HEK293 (cell line): ENCODE measurements around the gene SMURF1.

ENCODE experiments used
- CTCF ChIA-PET: fragments of 350-600 bp; formaldehyde crosslinking; extraction: SDS; loops from one replicate; lab custom pipeline; 2021; ENCODE audit warnings: antibody characterized with exemption; lab: Yijun Ruan, JAX
- POLR2A ChIA-PET: fragments of 300-600 bp; formaldehyde crosslinking; extraction: SDS; loops from one replicate; lab custom pipeline; 2020; ENCODE audit warnings: antibody characterized with exemption, inconsistent platforms; lab: Yijun Ruan, JAX
- H3K27ac ChIP-seq: fragments of 200-500 bp; sonication (Bioruptor generic); 2 replicates; pipeline ENCODE4 v1.5.1; 2014; ENCODE audit warnings: low read depth, low read length, control low read depth, inconsistent platforms; ENCODE audit errors: extremely low read depth
- H3K36me3 ChIP-seq, 2 experiments: fragments of 200-500 bp in 1 of 2; sonication (Bioruptor generic) in 1 of 2; 1 replicate in 1 of 2; 2 replicates in 1 of 2; pipeline ENCODE4 v1.5.1; 2014 to 2017; ENCODE audit warnings: inconsistent platforms in 2 of 2, low read length in 2 of 2; ENCODE audit not compliant: control insufficient read depth in 2 of 2, insufficient read depth in 1 of 2
- H3K4me1 ChIP-seq: fragments of 200-500 bp; sonication (Bioruptor generic); 2 replicates; pipeline ENCODE4 v1.5.1; 2014; ENCODE audit warnings: mild to moderate bottlenecking, low read length, inconsistent platforms; ENCODE audit not compliant: control insufficient read depth, insufficient read depth
- H3K4me3 ChIP-seq: 2 replicates; pipeline ENCODE4 v1.5.1; 2011; ENCODE audit warnings: low read depth, mild to moderate bottlenecking, control low read depth, low read length, moderate library complexity
- H3K9me3 ChIP-seq: fragments of 200-500 bp; sonication (Bioruptor generic); 2 replicates; pipeline ENCODE4 v1.5.1; 2014; ENCODE audit warnings: low read depth, low read length, inconsistent platforms; ENCODE audit not compliant: control insufficient read depth, insufficient read depth
- GLI4 ChIP-seq: fragments of 450-650 bp; formaldehyde crosslinking; IDR thresholded peaks from 2 replicates; pipeline ENCODE4 v1.5.1; 2016; ENCODE audit warnings: missing biosample characterization, missing genetic modification characterization
- OVOL3 ChIP-seq: fragments of 450-650 bp; formaldehyde crosslinking; IDR thresholded peaks from 2 replicates; pipeline ENCODE4 v1.5.1; 2016; ENCODE audit warnings: missing biosample characterization, missing genetic modification characterization
- ZBTB20 ChIP-seq: fragments of 450-650 bp; formaldehyde crosslinking; IDR thresholded peaks from 2 replicates; pipeline ENCODE4 v1.5.1; 2016; ENCODE audit warnings: missing biosample characterization, missing genetic modification characterization
- ZBTB21 ChIP-seq: fragments of 450-650 bp; formaldehyde crosslinking; IDR thresholded peaks from 2 replicates; pipeline ENCODE4 v1.5.1; 2017; ENCODE audit warnings: missing biosample characterization, missing genetic modification characterization
- ZNF114 ChIP-seq: fragments of 450-650 bp; formaldehyde crosslinking; IDR thresholded peaks from 2 replicates; pipeline ENCODE4 v1.5.0; 2017; ENCODE audit warnings: missing biosample characterization, missing genetic modification characterization
- ZNF138 ChIP-seq: fragments of 450-650 bp; formaldehyde crosslinking; IDR thresholded peaks from 2 replicates; pipeline ENCODE4 v1.5.1; 2016; ENCODE audit warnings: missing biosample characterization, missing genetic modification characterization, borderline replicate concordance
- ZNF169 ChIP-seq: fragments of 450-650 bp; formaldehyde crosslinking; IDR thresholded peaks from 2 replicates; pipeline ENCODE4 v1.5.1; 2016; ENCODE audit warnings: missing biosample characterization, missing genetic modification characterization
- ZNF175 ChIP-seq: fragments of 450-650 bp; formaldehyde crosslinking; IDR thresholded peaks from 2 replicates; pipeline ENCODE4 v1.5.1; 2016; ENCODE audit warnings: missing biosample characterization, missing genetic modification characterization
- ZNF214 ChIP-seq: fragments of 450-650 bp; formaldehyde crosslinking; IDR thresholded peaks from 2 replicates; pipeline ENCODE4 v1.5.1; 2017; ENCODE audit warnings: missing biosample characterization, mild to moderate bottlenecking, missing genetic modification characterization, borderline replicate concordance
- ZNF274 ChIP-seq, 2 experiments: fragments of 200-500 bp in 1 of 2; fragments of 450-650 bp in 1 of 2; sonication (Bioruptor generic) in 1 of 2; formaldehyde crosslinking in 1 of 2; IDR thresholded peaks; 2 replicates each; pipeline versions ENCODE4 v1.5.1 to v1.6.1; 2014 to 2016; ENCODE audit warnings: borderline replicate concordance in 1 of 2, inconsistent platforms in 1 of 2, low read length in 1 of 2, missing biosample characterization in 1 of 2, missing genetic modification characterization in 1 of 2
- ZNF292 ChIP-seq: fragments of 450-650 bp; formaldehyde crosslinking; IDR thresholded peaks from 2 replicates; pipeline ENCODE4 v1.5.1; 2016; ENCODE audit warnings: low read depth, missing biosample characterization, missing genetic modification characterization, borderline replicate concordance
- ZNF335 ChIP-seq: fragments of 450-650 bp; formaldehyde crosslinking; conservative IDR thresholded peaks from 2 replicates; pipeline ENCODE4 v1.5.1; 2016; ENCODE audit warnings: missing biosample characterization, missing genetic modification characterization
- ZNF366 ChIP-seq: fragments of 450-650 bp; formaldehyde crosslinking; conservative IDR thresholded peaks from 2 replicates; pipeline ENCODE4 v1.5.1; 2016; ENCODE audit warnings: missing biosample characterization, missing genetic modification characterization
- ZNF391 ChIP-seq: fragments of 450-650 bp; formaldehyde crosslinking; IDR thresholded peaks from 2 replicates; pipeline ENCODE4 v1.5.1; 2016; ENCODE audit warnings: low read depth, missing biosample characterization, missing genetic modification characterization, borderline replicate concordance
- ZNF416 ChIP-seq: fragments of 450-650 bp; formaldehyde crosslinking; IDR thresholded peaks from 2 replicates; pipeline ENCODE4 v1.5.1; 2016; ENCODE audit warnings: missing biosample characterization, missing genetic modification characterization
- ZNF423 ChIP-seq: fragments of 450-650 bp; formaldehyde crosslinking; IDR thresholded peaks from 2 replicates; pipeline ENCODE4 v1.5.1; 2016; ENCODE audit warnings: missing biosample characterization, missing genetic modification characterization
- ZNF629 ChIP-seq: fragments of 450-650 bp; formaldehyde crosslinking; IDR thresholded peaks from 2 replicates; pipeline ENCODE4 v1.5.1; 2017; ENCODE audit warnings: missing biosample characterization, missing genetic modification characterization
- ZNF707 ChIP-seq: fragments of 450-650 bp; formaldehyde crosslinking; IDR thresholded peaks from 2 replicates; pipeline ENCODE4 v1.5.1; 2016; ENCODE audit warnings: missing biosample characterization, missing genetic modification characterization
- TF ChIP-seq, protein P1 (sequence below): fragments of 450-650 bp; formaldehyde crosslinking; IDR thresholded peaks from 2 replicates; pipeline ENCODE4 v1.5.1; 2016; ENCODE audit warnings: missing biosample characterization, missing genetic modification characterization
- TF ChIP-seq, protein P2 (sequence below): fragments of 450-650 bp; formaldehyde crosslinking; IDR thresholded peaks from 2 replicates; pipeline ENCODE4 v1.5.1; 2016; ENCODE audit warnings: missing biosample characterization, missing genetic modification characterization, low read depth
- TF ChIP-seq, protein P3 (sequence below): fragments of 450-650 bp; formaldehyde crosslinking; IDR thresholded peaks from 2 replicates; pipeline ENCODE4 v1.5.1; 2016; ENCODE audit warnings: missing biosample characterization, missing genetic modification characterization
- TF ChIP-seq, protein P4 (sequence below): fragments of 450-650 bp; formaldehyde crosslinking; IDR thresholded peaks from 2 replicates; pipeline ENCODE4 v1.5.1; 2016; ENCODE audit warnings: missing biosample characterization, missing genetic modification characterization
- TF ChIP-seq, protein P5 (sequence below): fragments of 450-650 bp; formaldehyde crosslinking; IDR thresholded peaks from 2 replicates; pipeline ENCODE4 v1.5.1; 2016; ENCODE audit warnings: missing biosample characterization, missing genetic modification characterization
- TF ChIP-seq, protein P6 (sequence below): fragments of 450-650 bp; formaldehyde crosslinking; IDR thresholded peaks from 2 replicates; pipeline ENCODE4 v1.5.1; 2016; ENCODE audit warnings: missing biosample characterization, missing genetic modification characterization
- TF ChIP-seq, protein P7 (sequence below): fragments of 450-650 bp; formaldehyde crosslinking; IDR thresholded peaks from 2 replicates; pipeline ENCODE4 v1.5.1; 2016; ENCODE audit warnings: missing biosample characterization, missing genetic modification characterization

The SMURF1 gene

DNA sequence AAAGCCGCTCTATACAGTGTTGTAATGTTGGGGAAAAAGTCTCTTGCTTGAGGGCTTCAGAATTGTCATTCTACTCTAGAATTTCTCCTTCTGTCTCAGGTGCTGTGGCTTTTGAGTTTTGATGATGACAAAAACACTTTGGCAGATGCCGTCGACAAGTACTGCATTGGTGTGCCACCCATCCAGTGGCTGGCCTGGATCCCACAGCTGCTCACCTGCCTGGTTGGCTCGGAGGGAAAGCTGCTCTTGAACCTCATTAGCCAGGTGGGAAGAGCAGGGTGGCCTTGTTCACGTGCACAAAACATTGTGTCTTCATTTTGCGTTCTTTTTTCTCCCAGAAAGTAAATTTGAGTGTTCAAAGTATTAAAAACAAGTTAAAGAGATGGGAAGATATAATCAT is 153.6 kb downstream of the SMURF1 start:
- CTCF ChIA-PET, result no interaction called here
- peaks cover 43 to 99% of the 10 kb centered on the region in 2 experiments for H3K36me3 ChIP-seq
- H3K4me3 ChIP-seq, result no peak overlapping the region
- no peaks in the 10 kb centered on the region for H3K4me1 ChIP-seq
- H3K9me3 ChIP-seq, result no peaks in the 10 kb centered on the region
- POLR2A ChIA-PET, result no interaction called here
- H3K27ac ChIP-seq, result no peak overlapping the region
- TF ChIP-seq ZNF138 (tag by site-specific recombination), result no peak
- TF ChIP-seq, protein P1, sequence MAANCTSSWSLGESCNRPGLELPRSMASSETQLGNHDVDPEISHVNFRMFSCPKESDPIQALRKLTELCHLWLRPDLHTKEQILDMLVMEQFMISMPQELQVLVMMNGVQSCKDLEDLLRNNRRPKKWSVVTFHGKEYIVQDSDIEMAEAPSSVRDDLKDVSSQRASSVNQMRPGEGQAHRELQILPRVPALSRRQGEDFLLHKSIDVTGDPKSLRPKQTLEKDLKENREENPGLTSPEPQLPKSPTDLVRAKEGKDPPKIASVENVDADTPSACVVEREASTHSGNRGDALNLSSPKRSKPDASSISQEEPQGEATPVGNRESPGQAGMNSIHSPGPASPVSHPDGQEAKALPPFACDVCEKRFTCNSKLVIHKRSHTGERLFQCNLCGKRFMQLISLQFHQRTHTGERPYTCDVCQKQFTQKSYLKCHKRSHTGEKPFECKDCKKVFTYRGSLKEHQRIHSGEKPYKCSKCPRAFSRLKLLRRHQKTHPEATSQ (tag by site-specific recombination), result no peak
- TF ChIP-seq ZNF629 (tag by site-specific recombination), result no peak
- TF ChIP-seq ZNF416 (tag by site-specific recombination), result no peak
- TF ChIP-seq, protein P2, sequence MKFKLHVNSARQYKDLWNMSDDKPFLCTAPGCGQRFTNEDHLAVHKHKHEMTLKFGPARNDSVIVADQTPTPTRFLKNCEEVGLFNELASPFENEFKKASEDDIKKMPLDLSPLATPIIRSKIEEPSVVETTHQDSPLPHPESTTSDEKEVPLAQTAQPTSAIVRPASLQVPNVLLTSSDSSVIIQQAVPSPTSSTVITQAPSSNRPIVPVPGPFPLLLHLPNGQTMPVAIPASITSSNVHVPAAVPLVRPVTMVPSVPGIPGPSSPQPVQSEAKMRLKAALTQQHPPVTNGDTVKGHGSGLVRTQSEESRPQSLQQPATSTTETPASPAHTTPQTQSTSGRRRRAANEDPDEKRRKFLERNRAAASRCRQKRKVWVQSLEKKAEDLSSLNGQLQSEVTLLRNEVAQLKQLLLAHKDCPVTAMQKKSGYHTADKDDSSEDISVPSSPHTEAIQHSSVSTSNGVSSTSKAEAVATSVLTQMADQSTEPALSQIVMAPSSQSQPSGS (tag by site-specific recombination), result no peak
- TF ChIP-seq ZBTB20 (tag by site-specific recombination), result no peak
- TF ChIP-seq ZNF423 (tag by site-specific recombination), result no peak
- no peak for TF ChIP-seq ZNF214
- TF ChIP-seq, protein P3, sequence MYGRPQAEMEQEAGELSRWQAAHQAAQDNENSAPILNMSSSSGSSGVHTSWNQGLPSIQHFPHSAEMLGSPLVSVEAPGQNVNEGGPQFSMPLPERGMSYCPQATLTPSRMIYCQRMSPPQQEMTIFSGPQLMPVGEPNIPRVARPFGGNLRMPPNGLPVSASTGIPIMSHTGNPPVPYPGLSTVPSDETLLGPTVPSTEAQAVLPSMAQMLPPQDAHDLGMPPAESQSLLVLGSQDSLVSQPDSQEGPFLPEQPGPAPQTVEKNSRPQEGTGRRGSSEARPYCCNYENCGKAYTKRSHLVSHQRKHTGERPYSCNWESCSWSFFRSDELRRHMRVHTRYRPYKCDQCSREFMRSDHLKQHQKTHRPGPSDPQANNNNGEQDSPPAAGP, result no peak
- no peak for TF ChIP-seq ZNF366
- TF ChIP-seq ZBTB21 (tag by site-specific recombination), result no peak
- TF ChIP-seq ZNF169 (tag by site-specific recombination), result no peak
- TF ChIP-seq ZNF175 (tag by site-specific recombination), result no peak
- TF ChIP-seq GLI4 (tag by site-specific recombination), result no peak
- TF ChIP-seq ZNF707 (tag by site-specific recombination), result no peak
- no peak for TF ChIP-seq ZNF391 (tag by site-specific recombination)
- TF ChIP-seq, protein P4, sequence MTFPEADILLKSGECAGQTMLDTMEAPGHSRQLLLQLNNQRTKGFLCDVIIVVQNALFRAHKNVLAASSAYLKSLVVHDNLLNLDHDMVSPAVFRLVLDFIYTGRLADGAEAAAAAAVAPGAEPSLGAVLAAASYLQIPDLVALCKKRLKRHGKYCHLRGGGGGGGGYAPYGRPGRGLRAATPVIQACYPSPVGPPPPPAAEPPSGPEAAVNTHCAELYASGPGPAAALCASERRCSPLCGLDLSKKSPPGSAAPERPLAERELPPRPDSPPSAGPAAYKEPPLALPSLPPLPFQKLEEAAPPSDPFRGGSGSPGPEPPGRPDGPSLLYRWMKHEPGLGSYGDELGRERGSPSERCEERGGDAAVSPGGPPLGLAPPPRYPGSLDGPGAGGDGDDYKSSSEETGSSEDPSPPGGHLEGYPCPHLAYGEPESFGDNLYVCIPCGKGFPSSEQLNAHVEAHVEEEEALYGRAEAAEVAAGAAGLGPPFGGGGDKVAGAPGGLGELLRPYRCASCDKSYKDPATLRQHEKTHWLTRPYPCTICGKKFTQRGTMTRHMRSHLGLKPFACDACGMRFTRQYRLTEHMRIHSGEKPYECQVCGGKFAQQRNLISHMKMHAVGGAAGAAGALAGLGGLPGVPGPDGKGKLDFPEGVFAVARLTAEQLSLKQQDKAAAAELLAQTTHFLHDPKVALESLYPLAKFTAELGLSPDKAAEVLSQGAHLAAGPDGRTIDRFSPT, result no peak

DNA sequence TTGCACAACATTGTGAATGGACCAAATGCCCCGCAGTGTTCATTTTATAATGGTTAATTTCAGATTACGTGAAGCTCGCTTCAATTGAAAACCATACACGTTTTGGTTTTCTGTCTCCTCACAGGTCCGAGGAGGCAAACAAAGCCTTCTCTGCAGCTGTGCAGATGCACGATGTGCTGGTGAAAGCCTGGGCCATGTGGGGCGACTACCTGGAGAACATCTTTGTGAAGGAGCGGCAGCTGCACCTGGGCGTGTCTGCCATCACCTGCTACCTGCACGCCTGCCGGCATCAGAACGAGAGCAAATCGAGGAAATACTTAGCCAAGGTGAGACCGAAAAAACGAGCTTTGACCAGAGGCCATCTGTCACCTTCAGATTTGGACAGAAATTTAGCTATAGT is 155.3 kb downstream of the SMURF1 start:
- Histone ChIP-seq H3K4me3 (no peak overlapping the region), H3K36me3 (peaks cover 49 to 96% of the 10 kb centered on the region in 2 experiments), H3K4me1 (no peaks in the 10 kb centered on the region), H3K9me3 (no peaks in the 10 kb centered on the region), H3K27ac (no peak overlapping the region)
- CTCF ChIA-PET, result no interaction called here
- POLR2A ChIA-PET, result no interaction called here
- TF ChIP-seq ZNF274 (IDR thresholded peaks at IDR 0.05; ENCODE audit: low read length), result no peak
- no peak for TF ChIP-seq ZNF274 (tag by site-specific recombination; IDR thresholded peaks at IDR 0.05; ENCODE audit: borderline replicate concordance)
- TF ChIP-seq, protein P5, sequence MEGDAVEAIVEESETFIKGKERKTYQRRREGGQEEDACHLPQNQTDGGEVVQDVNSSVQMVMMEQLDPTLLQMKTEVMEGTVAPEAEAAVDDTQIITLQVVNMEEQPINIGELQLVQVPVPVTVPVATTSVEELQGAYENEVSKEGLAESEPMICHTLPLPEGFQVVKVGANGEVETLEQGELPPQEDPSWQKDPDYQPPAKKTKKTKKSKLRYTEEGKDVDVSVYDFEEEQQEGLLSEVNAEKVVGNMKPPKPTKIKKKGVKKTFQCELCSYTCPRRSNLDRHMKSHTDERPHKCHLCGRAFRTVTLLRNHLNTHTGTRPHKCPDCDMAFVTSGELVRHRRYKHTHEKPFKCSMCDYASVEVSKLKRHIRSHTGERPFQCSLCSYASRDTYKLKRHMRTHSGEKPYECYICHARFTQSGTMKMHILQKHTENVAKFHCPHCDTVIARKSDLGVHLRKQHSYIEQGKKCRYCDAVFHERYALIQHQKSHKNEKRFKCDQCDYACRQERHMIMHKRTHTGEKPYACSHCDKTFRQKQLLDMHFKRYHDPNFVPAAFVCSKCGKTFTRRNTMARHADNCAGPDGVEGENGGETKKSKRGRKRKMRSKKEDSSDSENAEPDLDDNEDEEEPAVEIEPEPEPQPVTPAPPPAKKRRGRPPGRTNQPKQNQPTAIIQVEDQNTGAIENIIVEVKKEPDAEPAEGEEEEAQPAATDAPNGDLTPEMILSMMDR (tag by site-specific recombination), result no peak
- no peak for TF ChIP-seq OVOL3 (tag by site-specific recombination)
- no peak for TF ChIP-seq ZNF335 (tag by site-specific recombination)
- TF ChIP-seq, protein P6, sequence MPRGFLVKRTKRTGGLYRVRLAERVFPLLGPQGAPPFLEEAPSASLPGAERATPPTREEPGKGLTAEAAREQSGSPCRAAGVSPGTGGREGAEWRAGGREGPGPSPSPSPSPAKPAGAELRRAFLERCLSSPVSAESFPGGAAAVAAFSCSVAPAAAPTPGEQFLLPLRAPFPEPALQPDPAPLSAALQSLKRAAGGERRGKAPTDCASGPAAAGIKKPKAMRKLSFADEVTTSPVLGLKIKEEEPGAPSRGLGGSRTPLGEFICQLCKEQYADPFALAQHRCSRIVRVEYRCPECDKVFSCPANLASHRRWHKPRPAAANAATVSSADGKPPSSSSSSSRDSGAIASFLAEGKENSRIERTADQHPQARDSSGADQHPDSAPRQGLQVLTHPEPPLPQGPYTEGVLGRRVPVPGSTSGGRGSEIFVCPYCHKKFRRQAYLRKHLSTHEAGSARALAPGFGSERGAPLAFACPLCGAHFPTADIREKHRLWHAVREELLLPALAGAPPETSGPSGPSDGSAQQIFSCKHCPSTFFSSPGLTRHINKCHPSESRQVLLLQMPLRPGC (tag by site-specific recombination), result no peak
- TF ChIP-seq, protein P7, sequence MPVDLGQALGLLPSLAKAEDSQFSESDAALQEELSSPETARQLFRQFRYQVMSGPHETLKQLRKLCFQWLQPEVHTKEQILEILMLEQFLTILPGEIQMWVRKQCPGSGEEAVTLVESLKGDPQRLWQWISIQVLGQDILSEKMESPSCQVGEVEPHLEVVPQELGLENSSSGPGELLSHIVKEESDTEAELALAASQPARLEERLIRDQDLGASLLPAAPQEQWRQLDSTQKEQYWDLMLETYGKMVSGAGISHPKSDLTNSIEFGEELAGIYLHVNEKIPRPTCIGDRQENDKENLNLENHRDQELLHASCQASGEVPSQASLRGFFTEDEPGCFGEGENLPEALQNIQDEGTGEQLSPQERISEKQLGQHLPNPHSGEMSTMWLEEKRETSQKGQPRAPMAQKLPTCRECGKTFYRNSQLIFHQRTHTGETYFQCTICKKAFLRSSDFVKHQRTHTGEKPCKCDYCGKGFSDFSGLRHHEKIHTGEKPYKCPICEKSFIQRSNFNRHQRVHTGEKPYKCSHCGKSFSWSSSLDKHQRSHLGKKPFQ (tag by site-specific recombination), result no peak
- no peak for TF ChIP-seq ZNF292 (tag by site-specific recombination)
- no peak for TF ChIP-seq ZNF114
- TF ChIP-seq ZNF169 (tag by site-specific recombination), result no peak
